H1 (cell line): ENCODE data around the gene AIRE. TPM values are rescaled to one million over a fixed set of nuclear protein-coding genes. Genes with fewer than 3 reads are reported as not detected.

ENCODE experiments used
- CTCF ChIA-PET: fragments of 300-600 bp; sonication (Branson Sonifier 250); formaldehyde crosslinking; loops from one replicate; lab custom pipeline; 2021; ENCODE audit not compliant: partially characterized antibody; lab: Charles Lee
- POLR2A ChIA-PET: fragments of 300-600 bp; sonication (Branson Sonifier 250); formaldehyde crosslinking; loops from one replicate; lab custom pipeline; 2021; ENCODE audit warnings: inconsistent platforms; ENCODE audit not compliant: partially characterized antibody; lab: Charles Lee
- DNase-seq, 2 experiments: peaks; one replicate each; pipeline versions ENCODE4 v3.0.0 to v3.0.0-alpha.2; 2010 to 2022; ENCODE audit warnings: low spot score in 2 of 2, low read depth in 1 of 2, mixed read lengths in 1 of 2
- FAIRE-seq: peaks from 2 replicates; lab custom pipeline; 2011; peaks lifted over from hg19 to GRCh38; lab: Jason Lieb, UNC
- H2AFZ ChIP-seq: 2 replicates; pipeline ENCODE4 v1.8.1; 2012; ENCODE audit warnings: low read length, inconsistent platforms
- H2AK5ac ChIP-seq: 2 replicates; pipeline ENCODE4 v1.6.1; 2013; ENCODE audit warnings: low read depth, low read length
- H2BK120ac ChIP-seq: replicated peaks from 2 replicates; pipeline ENCODE3; 2013; ENCODE audit warnings: low read depth, low read length, inconsistent platforms
- H2BK12ac ChIP-seq: 2 replicates; pipeline ENCODE4 v1.6.1; 2013; ENCODE audit warnings: low read depth, low read length
- H2BK15ac ChIP-seq: 2 replicates; pipeline ENCODE4 v1.6.1; 2013; ENCODE audit warnings: low read length
- H2BK20ac ChIP-seq: 2 replicates; pipeline ENCODE4 v1.6.1; 2013; ENCODE audit warnings: low read length
- H2BK5ac ChIP-seq: 2 replicates; pipeline ENCODE4 v1.6.1; 2013; ENCODE audit warnings: low read depth, low read length
- H3K14ac ChIP-seq: 2 replicates; pipeline ENCODE4 v1.6.1; 2013; ENCODE audit warnings: inconsistent platforms; ENCODE audit not compliant: insufficient read length
- H3K18ac ChIP-seq: 2 replicates; pipeline ENCODE4 v1.6.1; 2013; ENCODE audit warnings: low read length; ENCODE audit errors: extremely low read depth
- H3K23ac ChIP-seq: 2 replicates; pipeline ENCODE4 v1.6.1; 2013; ENCODE audit warnings: inconsistent platforms; ENCODE audit not compliant: insufficient read length
- H3K23me2 ChIP-seq: 2 replicates; pipeline ENCODE4 v1.6.1; 2013; ENCODE audit warnings: low read depth, low read length
- H3K27ac ChIP-seq: 2 replicates; pipeline ENCODE4 v1.6.1; 2011; ENCODE audit warnings: low read depth, low read length, inconsistent platforms
- H3K27me3 ChIP-seq, 4 experiments: replicated peaks in 1 of 4; 1 replicate in 1 of 4; 2 replicates in 3 of 4; pipeline versions ENCODE4 v1.6.1 to v1.8.1; 2011 to 2013; ENCODE audit warnings: low read length in 3 of 4, mild to moderate bottlenecking in 3 of 4, inconsistent platforms in 2 of 4, mixed read lengths in 2 of 4, moderate library complexity in 1 of 4; ENCODE audit not compliant: control insufficient read depth in 3 of 4, insufficient read depth in 3 of 4; ENCODE audit errors: extremely low read depth in 1 of 4
- H3K36me3 ChIP-seq, 4 experiments: 2 replicates each; pipeline versions ENCODE4 v1.6.1 to v1.8.1; 2011 to 2013; ENCODE audit warnings: mild to moderate bottlenecking in 4 of 4, low read length in 3 of 4, moderate library complexity in 2 of 4, control low read depth in 1 of 4, inconsistent platforms in 1 of 4; ENCODE audit not compliant: insufficient read depth in 4 of 4, control insufficient read depth in 2 of 4
- H3K4ac ChIP-seq: replicated peaks from 2 replicates; pipeline ENCODE3; 2013; ENCODE audit warnings: low read length, low read depth, mixed read lengths, inconsistent platforms; ENCODE audit not compliant: insufficient read length
- H3K4me1 ChIP-seq, 4 experiments: replicated peaks in 1 of 4; 1 replicate in 1 of 4; 2 replicates in 3 of 4; pipeline versions ENCODE4 v1.6.1 to v1.8.1; 2011 to 2013; ENCODE audit warnings: low read length in 3 of 4, inconsistent platforms in 2 of 4, mixed read lengths in 1 of 4; ENCODE audit not compliant: insufficient read depth in 4 of 4, control insufficient read depth in 3 of 4
- H3K4me2 ChIP-seq, 2 experiments: 2 replicates each; pipeline versions ENCODE4 v1.6.1 to v1.8.1; 2011 to 2013; ENCODE audit warnings: low read depth in 2 of 2, low read length in 2 of 2, control low read depth in 1 of 2, inconsistent platforms in 1 of 2, mild to moderate bottlenecking in 1 of 2; ENCODE audit not compliant: insufficient read depth in 1 of 2
- H3K4me3 ChIP-seq, 4 experiments: fragments of 200-600, 300-600 bp in 1 of 4; sonication (generic), shearing (Covaris generic), sonication (Bioruptor Twin) in 1 of 4; 2 replicates each; pipeline versions ENCODE4 v1.5.1 to v1.8.1; 2011 to 2016; ENCODE audit warnings: low read length in 4 of 4, low read depth in 3 of 4, control low read depth in 2 of 4, inconsistent platforms in 2 of 4, mild to moderate bottlenecking in 2 of 4, mixed read lengths in 1 of 4, moderate library complexity in 1 of 4; ENCODE audit not compliant: insufficient read depth in 2 of 4; ENCODE audit errors: extremely low read depth in 1 of 4
- H3K56ac ChIP-seq: replicated peaks from 2 replicates; pipeline ENCODE3; 2013; ENCODE audit warnings: low read depth, mild to moderate bottlenecking, mixed read lengths, low read length, inconsistent platforms; ENCODE audit not compliant: insufficient read length
- H3K79me1 ChIP-seq: 2 replicates; pipeline ENCODE4 v1.6.1; 2013; ENCODE audit warnings: low read depth, low read length, control low read depth
- H3K79me2 ChIP-seq, 2 experiments: 2 replicates each; pipeline versions ENCODE4 v1.6.1 to v1.8.1; 2012 to 2013; ENCODE audit warnings: low read length in 2 of 2, mild to moderate bottlenecking in 2 of 2, inconsistent platforms in 1 of 2; ENCODE audit not compliant: insufficient read depth in 2 of 2, control insufficient read depth in 1 of 2
- H3K9ac ChIP-seq, 4 experiments: replicated peaks in 1 of 4; 1 replicate in 1 of 4; 2 replicates in 3 of 4; pipeline versions ENCODE4 v1.6.1 to v1.8.1; 2011 to 2013; ENCODE audit warnings: low read depth in 3 of 4, low read length in 3 of 4, control low read depth in 2 of 4, mild to moderate bottlenecking in 2 of 4, moderate library complexity in 2 of 4, inconsistent platforms in 1 of 4; ENCODE audit errors: extremely low read depth in 1 of 4
- H3K9me3 ChIP-seq, 2 experiments: 2 replicates each; pipeline versions ENCODE4 v1.6.1 to v1.8.1; 2012 to 2013; ENCODE audit warnings: mild to moderate bottlenecking in 2 of 2, moderate library complexity in 2 of 2, control low read depth in 1 of 2, inconsistent platforms in 1 of 2, low read depth in 1 of 2, low read length in 1 of 2, mixed read lengths in 1 of 2; ENCODE audit not compliant: insufficient read depth in 2 of 2
- H4K20me1 ChIP-seq, 2 experiments: replicated peaks in 1 of 2; 2 replicates each; pipeline versions ENCODE3 to v1.8.1; 2011 to 2013; ENCODE audit warnings: inconsistent platforms in 2 of 2, low read length in 2 of 2, mild to moderate bottlenecking in 1 of 2; ENCODE audit not compliant: insufficient read depth in 2 of 2, control insufficient read depth in 1 of 2
- H4K5ac ChIP-seq: 2 replicates; pipeline ENCODE4 v1.6.1; 2013; ENCODE audit warnings: low read length, low read depth, mixed read lengths, inconsistent platforms; ENCODE audit not compliant: insufficient read length
- H4K8ac ChIP-seq: 2 replicates; pipeline ENCODE4 v1.8.0; 2013; ENCODE audit warnings: mild to moderate bottlenecking, moderate library complexity, low read length, inconsistent platforms; ENCODE audit not compliant: insufficient read depth; ENCODE audit errors: extremely low read depth
- H4K91ac ChIP-seq: replicated peaks from 2 replicates; pipeline ENCODE3; 2013; ENCODE audit warnings: low read length, mixed read lengths, inconsistent platforms; ENCODE audit not compliant: insufficient read length
- BACH1 ChIP-seq: IDR thresholded peaks from 2 replicates; pipeline ENCODE4 v1.6.1; 2012; ENCODE audit warnings: low read length, improper control_type of control experiment
- BRCA1 ChIP-seq: IDR thresholded peaks from 2 replicates; pipeline ENCODE4 v1.6.1; 2012; ENCODE audit warnings: low read depth, low read length, improper control_type of control experiment
- EZH2 ChIP-seq: fragments of 200-600 bp; sonication (generic); IDR thresholded peaks from 2 replicates; pipeline ENCODE4 v1.7.1; 2012; ENCODE audit warnings: low read depth, mild to moderate bottlenecking, moderate library complexity, low read length, inconsistent platforms; ENCODE audit not compliant: severe bottlenecking
- GTF2F1 ChIP-seq: IDR thresholded peaks from 2 replicates; pipeline ENCODE4 v1.6.1; 2012; ENCODE audit warnings: low read depth, low read length, improper control_type of control experiment, borderline replicate concordance
- HDAC2 ChIP-seq, 2 experiments: fragments of 300-600 bp in 1 of 2; sonication (generic) in 1 of 2; IDR thresholded peaks; 2 replicates each; pipeline ENCODE4 v1.6.1; 2011 to 2012; ENCODE audit warnings: low read depth in 2 of 2, low read length in 2 of 2, mild to moderate bottlenecking in 2 of 2, moderate library complexity in 2 of 2, borderline replicate concordance in 1 of 2, inconsistent platforms in 1 of 2
- JUND ChIP-seq: IDR thresholded peaks from 2 replicates; pipeline ENCODE4 v1.6.1; 2011; ENCODE audit warnings: mild to moderate bottlenecking, improper control_type of control experiment, low read length
- KDM1A ChIP-seq: fragments of 200-600, 300-600 bp; sonication (generic); IDR thresholded peaks from 2 replicates; pipeline ENCODE4 v1.7.1; 2016; ENCODE audit warnings: mild to moderate bottlenecking, low read length, borderline replicate concordance
- KDM4A ChIP-seq: IDR thresholded peaks from one replicate; pipeline ENCODE4 v1.7.1; 2012; ENCODE audit warnings: low read depth, mild to moderate bottlenecking, moderate library complexity, low read length, inconsistent platforms; ENCODE audit not compliant: severe bottlenecking
- PHF8 ChIP-seq: fragments of 200-600 bp; sonication (generic); conservative IDR thresholded peaks from 2 replicates; pipeline ENCODE4 v1.7.1; 2012; ENCODE audit warnings: low read depth, mild to moderate bottlenecking, inconsistent platforms, low read length, moderate library complexity
- RBBP5 ChIP-seq: IDR thresholded peaks from 2 replicates; pipeline ENCODE4 v1.7.1; 2012; ENCODE audit warnings: low read depth, mild to moderate bottlenecking, inconsistent platforms, low read length, moderate library complexity, borderline replicate concordance
- SIRT6 ChIP-seq: IDR thresholded peaks from one replicate; pipeline ENCODE4 v1.7.1; 2012; ENCODE audit warnings: low read length, inconsistent platforms
- SP1 ChIP-seq: IDR thresholded peaks from 2 replicates; pipeline ENCODE4 v1.6.1; 2011; ENCODE audit warnings: low read depth, low read length
- SRF ChIP-seq: IDR thresholded peaks from 2 replicates; pipeline ENCODE4 v1.6.1; 2011; ENCODE audit warnings: mild to moderate bottlenecking, low read depth, low read length, moderate library complexity
- WGBS, 2 experiments: shearing (Covaris generic) in 1 of 2; methylation state at CpG; one replicate each; pipeline versions ENCODE4 v1.1.6 to v1.1.7; 2013 to 2015; ENCODE audit warnings: low lambda C conversion rate in 2 of 2, mixed read lengths in 2 of 2, inconsistent platforms in 1 of 2, low coverage in 1 of 2, missing lambda C conversion rate in 1 of 2; ENCODE audit not compliant: insufficient replicate concordance in 2 of 2, insufficient coverage in 1 of 2, insufficient read length in 1 of 2; ENCODE audit errors: extremely low coverage in 1 of 2, missing lambda C conversion rate in 1 of 2; 5-methylcytosine and 5-hydroxymethylcytosine counted together
- polyA plus RNA-seq, 7 experiments: library from polyadenylated mRNA; depleted of rRNA in 3 of 7; stranded (reverse) in 5 of 7; unstranded in 2 of 7; fragments of >200 nt in 5 of 7; fragments of 200-250 nt in 2 of 7; gene quantifications; 1 replicate in 5 of 7; 2 replicates in 1 of 7; 4 replicates in 1 of 7; pipeline versions ENCODE4 v1.2.1 to v1.2.3, GENCODE V29; 2011 to 2013; ENCODE audit warnings: missing spikeins in 2 of 7, mixed read lengths in 2 of 7
- total RNA-seq: library from RNA; stranded (reverse); fragmentation: NEBNext Ultra II Directional; extraction: Animal tissue kit (Norgen Biotek cat#: 25700); gene quantifications from 2 replicates; pipeline ENCODE4 v1.2.1, GENCODE V29; 2021

The AIRE gene
- total and polyA plus RNA-seq, 2 of the 8 experiments (the other 6 are each of a cell fraction or from before 2014, with no cell fraction given) = 0.09 TPM; not detected in 1

- POLR2A ChIA-PET = no interaction called here
- WGBS, 2 experiments = 82% methylated on average over 9 of the region's 9 CpGs; no CpG with 5 or more reads in 1 of the 2 experiments
- no peak overlapping the region for H2BK20ac ChIP-seq
- no peak overlapping the region for H3K4me3 ChIP-seq
- CTCF ChIA-PET = interaction anchor here (3.5 kb wide), 1 partner anchor 15 kb away, joined by 12 read pairs; no protein-coding TSS in a partner anchor
- no peak overlapping the region for H3K27ac ChIP-seq
- H3K23me2 ChIP-seq = no peaks in the 10 kb centered on the region; the same call in 1 of the 2 replicates
- H3K18ac ChIP-seq = no peak overlapping the region; the same call in 1 of the 2 replicates
- no peak overlapping the region for H3K9ac ChIP-seq
- no peak overlapping the region for H2AFZ ChIP-seq
- no peak overlapping the region for H2BK12ac ChIP-seq
- no peak overlapping the region for H4K91ac ChIP-seq
- H2BK5ac ChIP-seq = no peak overlapping the region
- no peak overlapping the region; a peak in 1 of 4 replicates for H3K4me2 ChIP-seq
- H3K9me3 ChIP-seq = no peaks in the 10 kb centered on the region
- no peak overlapping the region for H2BK15ac ChIP-seq
- H3K27me3 ChIP-seq = peaks cover 0 to 28% (median 17%) of the 10 kb centered on the region in 4 experiments; a peak in 5 of 7 replicates
- H2BK120ac ChIP-seq = no peak overlapping the region
- no peaks in the 10 kb centered on the region for H3K36me3 ChIP-seq
- FAIRE-seq = no peak
- H4K8ac ChIP-seq = no peak overlapping the region
- no peak overlapping the region for H2AK5ac ChIP-seq
- H3K23ac ChIP-seq = no peak overlapping the region
- H3K14ac ChIP-seq = no peak overlapping the region
- no peak overlapping the region for H4K5ac ChIP-seq
- H4K20me1 ChIP-seq = no peaks in the 10 kb centered on the region
- H3K56ac ChIP-seq = no peak overlapping the region
- DNase-seq = no peak
- peaks cover 0 to 23% (median 15%) of the 10 kb centered on the region in 4 experiments; a peak in 6 of 7 replicates for H3K4me1 ChIP-seq
- no peak overlapping the region for H3K4ac ChIP-seq
- H3K79me1 ChIP-seq = no peaks in the 10 kb centered on the region
- no peaks in the 10 kb centered on the region for H3K79me2 ChIP-seq
- TF ChIP-seq BRCA1 (no peak), JUND (no peak), SP1 (no peak), KDM4A (no peak), HDAC2 (IDR thresholded peaks at IDR 0.05; ENCODE audit: borderline replicate concordance in 1 of 2, low read depth in 2 of 2, low read length in 2 of 2) (no peak), SRF (no peak), GTF2F1 (no peak), KDM1A (no peak), RBBP5 (no peak), BACH1 (no peak), SIRT6 (no peak), PHF8 (no peak), EZH2 (no peak)
Measured at GRCh38 chr21:44282370-44282769, 3.3 kb upstream of the AIRE start.
